IMR-90 (cell line): Measurements from ENCODE around the gene SLC24A3. TPM values are rescaled to one million over a fixed set of nuclear protein-coding genes. Genes with fewer than 3 reads are reported as not detected.

Source experiments
- ATAC-seq: fragments of 200-7000 bp; cut with Tn5 transposase; 2 replicates; pipeline ENCODE4 v1.9.1; 2020; ENCODE audit warnings: low read depth, mild to moderate bottlenecking, moderate library complexity
- BruUV-seq: library from RNA; stranded (reverse); fragments of 400-500 nt; replicated peaks from 2 replicates; lab custom pipeline; 2021; lab: Mats Ljungman, UMichigan
- CTCF ChIA-PET: fragments of 300-600 bp; formaldehyde crosslinking; extraction: SDS; loops from one replicate; lab custom pipeline; 2021; ENCODE audit warnings: antibody characterized with exemption; lab: Yijun Ruan, JAX
- POLR2A ChIA-PET: fragments of 300-600 bp; sonication (Branson Sonifier 250); formaldehyde crosslinking; loops from one replicate; lab custom pipeline; 2022; ENCODE audit warnings: antibody characterized with exemption; ENCODE audit not compliant: unreplicated experiment; lab: Charles Lee
- DNase-seq: peaks from one replicate; pipeline ENCODE4 v3.0.0; 2013
- H2AFZ ChIP-seq: replicated peaks from 2 replicates; pipeline ENCODE3; 2013; ENCODE audit warnings: low read length, mild to moderate bottlenecking; ENCODE audit not compliant: poor library complexity
- H2AK5ac ChIP-seq: 2 replicates; pipeline ENCODE4 v1.6.1; 2013; ENCODE audit warnings: low read depth, low read length, inconsistent platforms
- H2AK9ac ChIP-seq: replicated peaks from 2 replicates; pipeline ENCODE3; 2013; ENCODE audit warnings: mild to moderate bottlenecking, low read depth, low read length, moderate library complexity; ENCODE audit not compliant: poor library complexity
- H2BK120ac ChIP-seq: 2 replicates; pipeline ENCODE4 v1.6.1; 2013; ENCODE audit warnings: low read depth, low read length, inconsistent platforms
- H2BK15ac ChIP-seq: 3 replicates; pipeline ENCODE4 v1.6.1; 2013; ENCODE audit warnings: low read depth, low read length, inconsistent platforms
- H2BK20ac ChIP-seq: 2 replicates; pipeline ENCODE4 v1.6.1; 2013; ENCODE audit warnings: low read depth, mild to moderate bottlenecking, inconsistent platforms, low read length, moderate library complexity
- H2BK5ac ChIP-seq: 2 replicates; pipeline ENCODE4 v1.6.1; 2013; ENCODE audit warnings: mild to moderate bottlenecking, low read depth, low read length, inconsistent platforms; ENCODE audit not compliant: poor library complexity, severe bottlenecking
- H3K14ac ChIP-seq: replicated peaks from 2 replicates; pipeline ENCODE4 v1.6.1; 2013; ENCODE audit warnings: low read depth, low read length, inconsistent platforms
- H3K18ac ChIP-seq: 2 replicates; pipeline ENCODE4 v1.6.1; 2013; ENCODE audit warnings: low read depth, low read length, control low read depth
- H3K23ac ChIP-seq: 2 replicates; pipeline ENCODE4 v1.6.1; 2013; ENCODE audit warnings: low read depth, low read length, inconsistent platforms
- H3K27ac ChIP-seq: 2 replicates; pipeline ENCODE4 v1.5.1; 2013; ENCODE audit warnings: mild to moderate bottlenecking, control low read depth, low read length; ENCODE audit not compliant: insufficient read depth
- H3K27me3 ChIP-seq: 2 replicates; pipeline ENCODE4 v1.6.1; 2013; ENCODE audit warnings: low read length; ENCODE audit not compliant: control insufficient read depth, insufficient read depth
- H3K36me3 ChIP-seq: 2 replicates; pipeline ENCODE4 v1.6.1; 2013; ENCODE audit warnings: low read length, mixed read lengths; ENCODE audit not compliant: control insufficient read depth, insufficient read depth
- H3K4ac ChIP-seq: 2 replicates; pipeline ENCODE4 v1.6.1; 2013; ENCODE audit warnings: low read depth, low read length, inconsistent platforms
- H3K4me1 ChIP-seq: 2 replicates; pipeline ENCODE4 v1.6.1; 2013; ENCODE audit warnings: low read length, mixed read lengths; ENCODE audit not compliant: control insufficient read depth, insufficient read depth
- H3K4me2 ChIP-seq: 2 replicates; pipeline ENCODE4 v1.6.1; 2013; ENCODE audit warnings: low read depth, mild to moderate bottlenecking, control low read depth, low read length, moderate library complexity
- H3K4me3 ChIP-seq: 2 replicates; pipeline ENCODE4 v1.5.1; 2013; ENCODE audit warnings: low read depth, mild to moderate bottlenecking, control low read depth, low read length, moderate library complexity; ENCODE audit not compliant: insufficient read depth
- H3K56ac ChIP-seq: 2 replicates; pipeline ENCODE4 v1.6.1; 2013; ENCODE audit warnings: low read length, inconsistent platforms; ENCODE audit not compliant: insufficient read depth; ENCODE audit errors: extremely low read depth
- H3K79me1 ChIP-seq, 2 experiments: 2 replicates each; pipeline ENCODE4 v1.6.1; 2013; ENCODE audit warnings: low read length in 2 of 2, inconsistent platforms in 1 of 2, low read depth in 1 of 2
- H3K9ac ChIP-seq: 2 replicates; pipeline ENCODE4 v1.6.1; 2013; ENCODE audit warnings: low read depth, low read length, control low read depth
- H3K9me1 ChIP-seq: 2 replicates; pipeline ENCODE4 v1.6.1; 2013; ENCODE audit warnings: low read length, inconsistent platforms; ENCODE audit not compliant: insufficient read depth
- H3K9me3 ChIP-seq: 2 replicates; pipeline ENCODE4 v1.6.1; 2013; ENCODE audit warnings: low read length; ENCODE audit not compliant: control insufficient read depth, insufficient read depth
- H4K20me1 ChIP-seq: 2 replicates; pipeline ENCODE4 v1.6.1; 2013; ENCODE audit warnings: low read length, inconsistent platforms; ENCODE audit not compliant: insufficient read depth
- H4K5ac ChIP-seq: 2 replicates; pipeline ENCODE4 v1.6.1; 2013; ENCODE audit warnings: mild to moderate bottlenecking, low read depth, low read length, control low read depth
- H4K8ac ChIP-seq, 2 experiments: 2 replicates each; pipeline ENCODE4 v1.6.1; 2013; ENCODE audit warnings: low read depth in 2 of 2, low read length in 2 of 2, control low read depth in 1 of 2, inconsistent platforms in 1 of 2
- H4K91ac ChIP-seq: 2 replicates; pipeline ENCODE4 v1.6.1; 2013; ENCODE audit warnings: low read depth, low read length, inconsistent platforms; ENCODE audit not compliant: insufficient read depth
- BHLHE40 ChIP-seq: fragments of 150-350 bp; IDR thresholded peaks from 2 replicates; pipeline ENCODE4 v1.6.1; 2016; ENCODE audit warnings: mild to moderate bottlenecking, low read depth, low read length
- CHD1 ChIP-seq: IDR thresholded peaks from 2 replicates; pipeline ENCODE4 v1.6.1; 2012; ENCODE audit warnings: low read depth, low read length, improper control_type of control experiment
- MAFK ChIP-seq: IDR thresholded peaks from 2 replicates; pipeline ENCODE4 v1.6.1; 2012; ENCODE audit warnings: low read depth, low read length, improper control_type of control experiment
- NFE2L2 ChIP-seq: fragments of 150-350 bp; IDR thresholded peaks from 2 replicates; pipeline ENCODE4 v1.6.1; 2016; ENCODE audit warnings: low read depth, mild to moderate bottlenecking, low read length
- RCOR1 ChIP-seq: IDR thresholded peaks from 2 replicates; pipeline ENCODE4 v1.6.1; 2012; ENCODE audit warnings: mild to moderate bottlenecking, low read length, improper control_type of control experiment; ENCODE audit not compliant: insufficient replicate concordance
- RFX5 ChIP-seq: IDR thresholded peaks from 2 replicates; pipeline ENCODE4 v1.8.0; 2012; ENCODE audit warnings: low read depth, mild to moderate bottlenecking, low read length, moderate library complexity
- WGBS, 2 experiments: methylation state at CpG; one replicate each; pipeline versions ENCODE4 v1.1.5 to v1.1.7; 2013; ENCODE audit warnings: missing lambda C conversion rate in 2 of 2; ENCODE audit not compliant: insufficient read length in 1 of 2; ENCODE audit errors: extremely low coverage in 2 of 2; 5-methylcytosine and 5-hydroxymethylcytosine counted together
- dilution Hi-C: fragments of 300-500 bp; cut with HindIII; formaldehyde crosslinking; loops from one replicate; pipeline ENCODE4 v1.14.3; 2018; ENCODE audit warnings: low sequenced_read_pairs; ENCODE audit not compliant: unreplicated experiment
- in situ Hi-C: fragments of 300-500 bp; cut with MboI; formaldehyde crosslinking; loops from 3 replicates; pipeline ENCODE4 v1.14.3; 2019; ENCODE audit warnings: low sequenced_read_pairs, inconsistent platforms, mixed read lengths
- intact Hi-C: fragments of 100-400 bp; cut with micrococcal nuclease; formaldehyde crosslinking; loops from 2 replicates; pipeline ENCODE4 v1.10.0; 2022
- polyA plus RNA-seq, 3 experiments: library from polyadenylated mRNA; depleted of rRNA; stranded (reverse); fragments of >200 nt; gene quantifications; 2 replicates each; pipeline ENCODE4 v1.2.3, GENCODE V29; 2012; ENCODE audit warnings: low replicate concordance in 1 of 3
- total RNA-seq: library from RNA; depleted of rRNA; stranded (reverse); fragments of >200 nt; gene quantifications from 2 replicates; pipeline ENCODE4 v1.2.3, GENCODE V29; 2012

SLC24A3 gene
- total and polyA plus RNA-seq, 2 of the 4 experiments (the other 2 are of a cell fraction): not detected

- no peak overlapping the region for H4K5ac ChIP-seq
- no peak overlapping the region for H3K23ac ChIP-seq
- H3K27me3 ChIP-seq: no peaks in the 10 kb centered on the region; the same call in 1 of the 2 replicates
- no peaks in the 10 kb centered on the region for H4K20me1 ChIP-seq
- no peak overlapping the region for H2AK9ac ChIP-seq
- in situ Hi-C loops (no loop called here), intact Hi-C loops (no loop called here), dilution Hi-C loops (no loop called here)
- no peaks in the 10 kb centered on the region for H3K79me1 ChIP-seq
- ChIA-PET CTCF (no interaction called here), POLR2A (no interaction called here)
- no peak overlapping the region for H3K27ac ChIP-seq
- no peak overlapping the region for H2AK5ac ChIP-seq
- H3K4me1 ChIP-seq: no peaks in the 10 kb centered on the region
- no peak overlapping the region for H2AFZ ChIP-seq
- H3K4ac ChIP-seq: no peak overlapping the region
- ATAC-seq: no peak
- DNase-seq: no peak
- no peaks in the 10 kb centered on the region for H3K36me3 ChIP-seq
- BruUV-seq: no TSS peak
- no peak overlapping the region for H2BK20ac ChIP-seq
- no peak overlapping the region for H3K56ac ChIP-seq
- no peaks in the 10 kb centered on the region for H3K9me3 ChIP-seq
- no peak overlapping the region for H2BK120ac ChIP-seq
- TF ChIP-seq MAFK (no peak), NFE2L2 (no peak), RCOR1 (no peak), BHLHE40 (no peak), RFX5 (no peak), CHD1 (no peak)
- H3K9me1 ChIP-seq: no peaks in the 10 kb centered on the region
- no peak overlapping the region for H2BK5ac ChIP-seq
- no peak overlapping the region for H3K9ac ChIP-seq
- no peak overlapping the region for H4K91ac ChIP-seq
- no peak overlapping the region for H3K4me2 ChIP-seq
- WGBS, 2 experiments: no CpG with 5 or more reads among the region's 3 CpGs
- H4K8ac ChIP-seq: no peak overlapping the region
- no peak overlapping the region for H3K4me3 ChIP-seq
- H3K14ac ChIP-seq: no peak overlapping the region
- H2BK15ac ChIP-seq: no peak overlapping the region
- no peak overlapping the region for H3K18ac ChIP-seq
Measured at GRCh38 chr20:19492116-19492515, 279.7 kb downstream of the SLC24A3 start.
